Fibroblast of lung (primary cell): ENCODE data around the gene CHSY1. TPM values are rescaled to one million over a fixed set of nuclear protein-coding genes. Genes with fewer than 3 reads are reported as not detected.

Experiments
- DNase-seq, 2 donors: peaks; one replicate each; pipeline versions ENCODE4 v3.0.0 to v3.0.0-alpha.2; 2010; ENCODE audit warnings: low read depth in 2 of 2
- H2AFZ ChIP-seq: 2 replicates; pipeline ENCODE4 v1.5.1; 2012; ENCODE audit warnings: low read length, control low read depth, inconsistent platforms
- H3K27ac ChIP-seq: 2 replicates; pipeline ENCODE4 v1.5.1; 2011; ENCODE audit warnings: low read length, control low read depth; ENCODE audit not compliant: insufficient read depth
- H3K27me3 ChIP-seq: 2 replicates; pipeline ENCODE4 v1.5.1; 2011; ENCODE audit warnings: mild to moderate bottlenecking, low read length; ENCODE audit not compliant: control insufficient read depth, insufficient read depth
- H3K36me3 ChIP-seq: 2 replicates; pipeline ENCODE4 v1.5.1; 2011; ENCODE audit warnings: low read length; ENCODE audit not compliant: control insufficient read depth, insufficient read depth
- H3K4me1 ChIP-seq: 2 replicates; pipeline ENCODE4 v1.5.1; 2011; ENCODE audit warnings: low read length; ENCODE audit not compliant: control insufficient read depth, insufficient read depth; ENCODE audit errors: extremely low read depth
- H3K4me2 ChIP-seq: 2 replicates; pipeline ENCODE4 v1.5.1; 2011; ENCODE audit warnings: low read length, control low read depth; ENCODE audit not compliant: insufficient read depth; ENCODE audit errors: extremely low read depth
- H3K4me3 ChIP-seq, 4 experiments: fragments of 200-600 bp in 1 of 4; sonication (generic) in 1 of 4; replicated peaks in 1 of 4; 2 replicates each; pipeline ENCODE4 v1.5.1; 2011 to 2016; ENCODE audit warnings: low read length in 4 of 4, low read depth in 3 of 4, mild to moderate bottlenecking in 3 of 4, control low read depth in 2 of 4, inconsistent platforms in 1 of 4, mixed read lengths in 1 of 4; ENCODE audit not compliant: insufficient read depth in 1 of 4; ENCODE audit errors: control extremely low read depth in 1 of 4
- H3K79me2 ChIP-seq: 2 replicates; pipeline ENCODE4 v1.5.1; 2012; ENCODE audit warnings: mild to moderate bottlenecking, low read length, inconsistent platforms; ENCODE audit not compliant: control insufficient read depth, insufficient read depth
- H3K9ac ChIP-seq: 2 replicates; pipeline ENCODE4 v1.5.1; 2011; ENCODE audit warnings: mild to moderate bottlenecking, low read length, control low read depth; ENCODE audit not compliant: insufficient read depth
- H3K9me3 ChIP-seq: 2 replicates; pipeline ENCODE4 v1.5.1; 2012; ENCODE audit warnings: low read depth, low read length; ENCODE audit not compliant: control insufficient read depth, insufficient read depth
- H4K20me1 ChIP-seq: 2 replicates; pipeline ENCODE4 v1.5.1; 2011; ENCODE audit warnings: low read length; ENCODE audit not compliant: control insufficient read depth, insufficient read depth; ENCODE audit errors: extremely low read depth
- CTCF ChIP-seq, 2 donors: IDR thresholded peaks in 1 of 2; conservative IDR thresholded peaks in 1 of 2; 1 replicate in 1 of 2; 2 replicates in 1 of 2; pipeline ENCODE4 v1.5.1; 2011 to 2012; ENCODE audit warnings: low read length in 2 of 2, control low read depth in 1 of 2, inconsistent platforms in 1 of 2, low read depth in 1 of 2, mild to moderate bottlenecking in 1 of 2
- EZH2 ChIP-seq: IDR thresholded peaks from 2 replicates; pipeline ENCODE4 v1.5.1; 2012; ENCODE audit warnings: low read length, control low read depth, mild to moderate bottlenecking; ENCODE audit errors: missing control alignments
- polyA plus RNA-seq, 2 donors: library from polyadenylated mRNA; depleted of rRNA in 1 of 2; stranded (reverse) in 1 of 2; unstranded in 1 of 2; fragments of >200 nt; gene quantifications; 2 replicates each; pipeline ENCODE4 v1.2.1, GENCODE V29; 2011 to 2012; ENCODE audit warnings: missing spikeins in 1 of 2
- total RNA-seq: library from RNA; depleted of rRNA; stranded (reverse); fragments of >200 nt; gene quantifications from 2 replicates; pipeline ENCODE4 v1.2.1, GENCODE V29; 2014

CHSY1 gene
- total and polyA plus RNA-seq, 2 donors (not counting 1 experiment from before 2014, with no cell fraction given), result 28.6 to 57.0 TPM

GRCh38 chr15:101213570-101213969 lies 38.3 kb downstream of the CHSY1 start:
- H3K4me3 ChIP-seq, result no peak overlapping the region
- no peaks in the 10 kb centered on the region for H3K27me3 ChIP-seq
- peaks cover 3% of the 10 kb centered on the region for H3K36me3 ChIP-seq
- no peak for DNase-seq
- H3K4me2 ChIP-seq, result no peak overlapping the region
- H4K20me1 ChIP-seq, result no peaks in the 10 kb centered on the region
- no peak overlapping the region for H3K9ac ChIP-seq
- H3K27ac ChIP-seq, result no peak overlapping the region
- H3K79me2 ChIP-seq, result peaks cover 96% of the 10 kb centered on the region
- TF ChIP-seq EZH2, result no peak
- TF ChIP-seq CTCF (conservative IDR thresholded peaks at IDR 0.05 in 1 of 2, IDR thresholded peaks at IDR 0.05 in 1 of 2; ENCODE audit: low read depth in 1 of 2, low read length in 2 of 2), result no peak
- H3K4me1 ChIP-seq, result peaks cover 10% of the 10 kb centered on the region
- H2AFZ ChIP-seq, result no peak overlapping the region
- H3K9me3 ChIP-seq, result no peaks in the 10 kb centered on the region

- no peak for DNase-seq
These were observed 38.7 kb downstream of the CHSY1 start for GRCh38 chr15:101213147-101213546.

GRCh38 chr15:101211897-101212296 lies 40.0 kb downstream of the CHSY1 start:
- H3K27ac ChIP-seq, result no peak overlapping the region
- peaks cover 15% of the 10 kb centered on the region for H3K4me1 ChIP-seq
- no peaks in the 10 kb centered on the region for H3K9me3 ChIP-seq
- no peak overlapping the region for H3K9ac ChIP-seq
- H3K79me2 ChIP-seq, result peaks cover 97% of the 10 kb centered on the region
- no peak for TF ChIP-seq CTCF (conservative IDR thresholded peaks at IDR 0.05 in 1 of 2, IDR thresholded peaks at IDR 0.05 in 1 of 2; ENCODE audit: low read depth in 1 of 2, low read length in 2 of 2)
- no peaks in the 10 kb centered on the region for H4K20me1 ChIP-seq
- H3K36me3 ChIP-seq, result peaks cover 1% of the 10 kb centered on the region
- H3K27me3 ChIP-seq, result no peaks in the 10 kb centered on the region
- no peak for DNase-seq
- no peak overlapping the region for H3K4me3 ChIP-seq
- H3K4me2 ChIP-seq, result no peak overlapping the region
- H2AFZ ChIP-seq, result no peak overlapping the region

More at GRCh38 chr15:101213147-101213546, 38.7 kb downstream of the CHSY1 start:
- H4K20me1 ChIP-seq, result no peaks in the 10 kb centered on the region
- H3K27ac ChIP-seq, result no peak overlapping the region
- no peak overlapping the region for H3K9ac ChIP-seq
- no peak overlapping the region for H3K4me3 ChIP-seq
- peaks cover 3% of the 10 kb centered on the region for H3K36me3 ChIP-seq
- H3K4me1 ChIP-seq, result peaks cover 10% of the 10 kb centered on the region
- H2AFZ ChIP-seq, result no peak overlapping the region
- H3K79me2 ChIP-seq, result peaks cover 96% of the 10 kb centered on the region
- H3K9me3 ChIP-seq, result no peaks in the 10 kb centered on the region
- H3K27me3 ChIP-seq, result no peaks in the 10 kb centered on the region
- H3K4me2 ChIP-seq, result no peak overlapping the region
- TF ChIP-seq CTCF (conservative IDR thresholded peaks at IDR 0.05 in 1 of 2, IDR thresholded peaks at IDR 0.05 in 1 of 2; ENCODE audit: low read depth in 1 of 2, low read length in 2 of 2) (no peak), EZH2 (no peak)
